NCI-H748 (cell line): ENCODE data around the gene ZFHX2.

Source experiments
- DNase-seq: peaks from one replicate; lab custom pipeline; 2025; ENCODE audit not compliant: unreplicated experiment; lab: John Stamatoyannopoulos, UW

ZFHX2 gene

DNA sequence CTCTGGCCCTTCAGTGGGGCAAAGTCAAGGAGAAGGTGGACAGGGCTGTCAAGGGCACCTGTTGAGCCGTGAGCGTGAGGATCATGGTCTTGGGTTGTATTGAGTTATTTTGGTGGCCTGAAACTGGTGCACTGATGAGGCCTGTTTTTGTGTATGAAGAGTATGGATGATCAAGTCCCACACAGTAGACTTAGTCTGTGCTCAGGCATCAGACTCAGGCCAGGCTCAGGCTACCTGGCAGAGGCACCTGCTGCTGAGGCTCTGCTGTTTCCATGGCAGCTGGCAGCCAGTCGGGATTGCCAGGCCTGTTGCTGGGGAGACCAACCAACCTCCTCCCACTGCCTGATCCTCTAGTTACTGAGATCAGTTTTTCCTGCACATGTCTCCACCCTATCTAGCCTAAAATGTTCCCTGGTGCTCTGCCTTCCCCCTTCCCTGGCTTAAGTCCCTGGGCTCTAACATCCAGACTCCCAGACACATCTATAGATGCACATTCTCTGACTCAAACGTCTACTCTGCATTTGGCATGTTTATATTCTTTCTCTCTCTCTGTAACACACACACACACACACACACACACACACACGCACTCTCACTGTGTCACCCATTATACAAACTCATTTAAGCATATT, 21.9 kb upstream of the ZFHX2 start:
- peak; percentile 78 for DNase-seq

GRCh38 chr14:23572836-23573235, 21.3 kb upstream of the ZFHX2 start:
- DNase-seq, result no peak

- no peak for DNase-seq
Observed at GRCh38 chr14:23572524-23572828, 20.9 kb upstream of the ZFHX2 start.

DNA sequence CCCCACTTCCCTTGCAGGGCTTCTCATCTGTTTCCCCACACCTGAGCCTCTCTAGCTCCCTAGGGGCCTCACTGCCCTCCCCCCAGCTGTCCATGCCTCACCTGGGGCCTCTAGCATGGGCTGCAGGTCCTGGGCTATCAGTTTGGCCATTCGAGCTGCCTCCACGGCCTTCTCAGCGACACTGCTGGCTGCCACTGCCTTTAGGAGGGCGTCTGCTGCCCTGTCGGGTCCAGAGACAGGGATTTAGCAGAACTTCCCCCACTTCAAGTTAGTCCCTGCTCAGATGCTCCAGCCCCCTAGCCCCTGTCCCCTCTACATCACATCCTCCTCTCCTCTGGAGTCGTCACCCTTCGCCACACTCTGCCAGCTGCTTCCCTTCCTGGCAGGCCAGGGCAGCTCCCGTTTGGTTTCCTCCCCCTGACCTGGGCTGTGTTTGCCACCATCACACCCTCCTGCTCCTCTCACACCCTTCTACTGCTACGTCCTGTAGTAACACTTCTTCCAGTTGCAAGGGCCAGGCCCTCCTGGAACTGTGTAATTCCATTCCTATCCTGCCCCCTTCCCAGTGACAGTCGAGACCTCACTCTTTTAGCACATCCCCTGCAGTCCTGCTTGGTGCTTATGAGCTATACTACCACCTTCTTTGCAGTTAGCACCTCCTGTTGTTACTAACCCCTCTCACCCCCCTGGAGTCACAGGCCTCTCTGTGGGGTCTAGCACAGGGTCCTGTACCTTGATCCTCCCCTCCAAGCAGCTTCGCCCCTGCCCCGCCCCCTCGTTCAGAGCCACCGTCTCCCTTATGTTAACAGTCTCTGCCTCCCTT, 20.3 kb upstream of the ZFHX2 start:
- no peak for DNase-seq

GRCh38 chr14:23570806-23571483, 19.4 kb upstream of the ZFHX2 start:
- DNase-seq, result no peak

GRCh38 chr14:23569443-23570151, 18.0 kb upstream of the ZFHX2 start:
- peak; percentile 61 for DNase-seq

- peak; percentile 17 for DNase-seq
Observed at GRCh38 chr14:23568600-23569331, 17.2 kb upstream of the ZFHX2 start.

- no peak for DNase-seq
Observed at GRCh38 chr14:23568021-23568599, 16.5 kb upstream of the ZFHX2 start.

DNA sequence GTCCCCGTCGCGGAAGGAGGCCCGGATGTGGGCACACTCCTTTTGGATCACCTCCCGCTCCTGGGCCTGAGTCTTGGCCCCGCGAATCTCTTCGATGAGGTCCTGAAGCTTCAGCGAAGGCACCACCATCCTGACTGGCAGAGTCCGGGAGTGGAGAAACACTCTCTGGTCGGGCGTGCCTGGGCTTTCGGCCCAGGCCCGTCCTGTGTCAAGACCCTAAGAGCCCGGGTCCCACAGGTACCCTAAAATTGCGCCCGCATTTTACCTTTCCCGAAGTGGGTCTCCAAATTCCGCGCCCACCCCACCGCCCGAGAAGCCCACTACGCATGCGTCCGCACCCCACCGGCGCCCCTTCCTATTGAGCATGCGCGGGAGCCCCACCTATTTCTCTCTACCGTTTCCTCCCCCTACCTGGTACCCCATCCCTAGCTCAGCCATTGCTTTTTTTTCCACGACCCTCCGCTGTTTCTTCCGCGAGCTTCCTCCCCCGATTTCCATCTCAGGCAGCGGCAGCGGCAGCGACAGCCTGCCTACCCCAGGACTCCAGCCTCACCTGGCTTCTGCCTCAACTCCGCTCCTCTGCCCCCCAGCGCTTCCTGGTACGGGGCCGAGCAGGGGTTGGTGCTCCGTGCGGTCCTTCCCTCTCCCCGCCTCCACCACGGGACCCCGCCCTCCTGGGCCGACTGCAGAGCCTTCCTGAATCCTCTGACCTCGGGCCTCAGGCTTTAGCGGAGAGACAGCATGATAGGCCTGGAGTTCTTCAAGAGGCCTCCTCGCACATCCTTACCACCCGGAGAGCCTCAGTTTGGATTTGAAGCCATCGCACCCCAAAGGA, 15.8 kb upstream of the ZFHX2 start, which contains the start of gene AP1G2:
AP1G2 (minus strand) TSS at position 606 of the 835 bp plus-strand sequence; CDS start at position 129, 477 bp downstream.
- DNase-seq, result peak; percentile 92

DNA sequence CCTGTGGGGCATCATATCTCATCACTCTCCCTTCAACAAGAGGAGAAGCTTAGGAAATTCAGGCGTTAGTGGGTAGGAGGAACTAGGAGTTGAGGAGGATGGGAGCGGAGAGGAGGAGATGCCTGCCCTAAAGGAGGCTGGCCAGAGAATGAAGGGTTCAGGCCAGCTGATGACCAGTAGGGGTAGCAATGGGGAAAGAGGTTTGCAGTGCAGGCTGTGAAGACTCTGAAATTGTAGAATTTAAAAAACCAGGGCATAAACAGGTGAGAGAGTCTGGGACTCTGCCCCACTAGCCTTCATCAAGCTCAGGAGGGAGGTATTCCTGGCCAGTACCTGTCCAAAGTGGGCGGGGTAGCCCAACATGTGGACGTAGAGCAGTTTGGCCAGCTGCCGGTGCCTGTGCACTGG, 15.2 kb upstream of the ZFHX2 start:
- no peak for DNase-seq

- no peak for DNase-seq
Observed at GRCh38 chr14:23566112-23566777, 14.7 kb upstream of the ZFHX2 start.

- DNase-seq, result no peak
Observed at GRCh38 chr14:23565626-23566025, 14.1 kb upstream of the ZFHX2 start.

DNA sequence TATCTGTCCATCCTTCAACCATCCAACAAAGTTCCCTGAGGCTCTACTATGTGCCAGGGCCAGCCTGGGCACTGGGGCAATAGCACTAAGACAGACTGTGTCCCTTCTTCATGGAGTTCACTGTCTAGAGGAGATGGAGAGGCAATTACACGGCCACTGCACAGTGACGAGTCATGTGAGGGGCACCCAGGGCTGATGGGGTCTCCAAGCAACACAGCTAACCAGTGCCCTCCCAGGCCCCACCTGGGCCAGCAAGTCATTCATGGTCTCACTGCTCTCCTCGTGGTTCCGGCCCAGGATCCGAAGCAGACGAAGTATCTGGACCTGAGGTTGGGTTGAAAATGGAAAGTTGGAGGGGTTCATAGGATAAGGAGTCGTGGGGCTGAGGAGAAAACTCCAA, 13.3 kb upstream of the ZFHX2 start:
- no peak for DNase-seq

DNA sequence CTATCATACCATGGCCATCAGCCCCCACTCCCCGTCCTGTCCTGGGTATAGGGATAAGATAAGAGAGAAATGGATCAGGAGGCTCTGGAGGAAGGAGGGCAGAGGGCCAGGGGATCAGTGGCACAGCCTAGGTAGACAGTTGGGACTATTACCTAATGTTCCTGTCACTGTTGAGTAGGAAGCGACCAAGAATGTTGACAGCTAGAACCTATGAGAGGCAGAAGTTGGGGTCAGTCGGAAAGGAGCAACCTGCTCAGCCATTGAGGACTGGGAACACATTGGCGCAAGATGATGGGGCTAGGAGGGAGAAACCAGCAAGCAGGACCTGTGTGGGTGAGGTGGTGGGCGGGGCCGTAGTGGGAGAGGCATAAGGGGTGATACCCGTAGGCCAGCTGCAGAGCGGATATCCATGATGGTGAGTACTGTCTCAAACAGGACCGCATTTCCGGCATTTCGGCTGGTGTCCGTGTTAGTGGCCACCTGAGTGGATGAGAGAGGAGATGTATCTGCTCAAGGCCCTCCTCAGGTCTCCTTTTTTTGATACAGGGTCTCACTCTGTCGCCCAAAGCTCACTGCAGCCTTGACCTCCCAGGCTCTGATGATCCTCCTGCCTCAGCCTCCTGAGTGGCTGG, 12.7 kb upstream of the ZFHX2 start:
- no peak for DNase-seq

GRCh38 chr14:23563473-23564180, 12.1 kb upstream of the ZFHX2 start:
- DNase-seq, result no peak

DNA sequence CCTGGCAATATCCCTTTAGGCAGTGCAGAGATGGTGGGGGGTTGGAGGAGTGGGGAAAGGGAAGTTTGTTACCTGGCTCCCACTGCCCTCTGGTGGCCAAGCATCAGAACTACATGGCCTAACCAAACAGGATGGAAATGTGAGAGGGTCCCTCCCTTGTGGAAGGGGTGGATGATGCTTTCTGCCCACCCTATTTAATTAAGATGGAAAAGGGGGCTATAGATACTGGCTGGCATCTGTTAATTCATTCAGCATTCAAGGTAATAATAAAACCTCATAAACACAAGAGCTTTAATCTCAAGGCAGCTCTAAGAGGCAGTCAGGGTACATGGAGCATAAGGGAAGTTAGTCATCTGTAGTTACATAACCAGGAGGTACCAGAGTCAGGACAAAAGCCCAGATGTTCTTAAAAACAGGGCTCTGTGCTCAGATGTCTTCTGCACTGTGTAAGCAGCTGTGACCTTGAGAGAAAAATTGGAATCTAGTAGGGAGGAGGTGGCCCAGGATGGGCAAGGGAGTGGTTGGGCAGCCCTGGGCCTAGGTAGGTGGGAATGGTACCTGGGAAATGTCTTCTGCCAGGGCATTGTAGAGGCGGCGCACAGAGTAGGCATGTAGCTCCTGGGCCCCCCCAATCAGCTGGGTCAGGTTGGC, 11.4 kb upstream of the ZFHX2 start:
- DNase-seq, result peak; percentile 56
